Keratinocyte (primary cell): ENCODE data around the gene SOX18. TPM values are rescaled to one million over a fixed set of nuclear protein-coding genes. Genes with fewer than 3 reads are reported as not detected.

ENCODE experiments used
- DNase-seq: peaks from one replicate; pipeline ENCODE4 v3.0.0-alpha.2; 2011; ENCODE audit warnings: low read depth, missing footprints, low spot score
- FAIRE-seq: peaks from 2 replicates; lab custom pipeline; 2011; peaks lifted over from hg19 to GRCh38; lab: Jason Lieb, UNC
- H2AFZ ChIP-seq: 2 replicates; pipeline ENCODE4 v1.6.0; 2012; ENCODE audit warnings: low read length, control low read depth, inconsistent platforms; ENCODE audit not compliant: control insufficient read depth
- H3K27ac ChIP-seq: 2 replicates; pipeline ENCODE4 v1.5.1; 2011; ENCODE audit warnings: low read length; ENCODE audit not compliant: control insufficient read depth, insufficient read depth
- H3K27me3 ChIP-seq: 3 replicates; pipeline ENCODE4 v1.6.0; 2011; ENCODE audit warnings: low read length; ENCODE audit not compliant: control insufficient read depth, insufficient read depth; ENCODE audit errors: extremely low read depth
- H3K36me3 ChIP-seq, 2 experiments: 2 replicates in 1 of 2; 3 replicates in 1 of 2; pipeline ENCODE4 v1.5.1; 2011; ENCODE audit warnings: low read length in 2 of 2, mild to moderate bottlenecking in 1 of 2; ENCODE audit not compliant: control insufficient read depth in 2 of 2, insufficient read depth in 2 of 2; ENCODE audit errors: extremely low read depth in 1 of 2
- H3K4me1 ChIP-seq: 3 replicates; pipeline ENCODE4 v1.5.1; 2011; ENCODE audit warnings: low read length; ENCODE audit not compliant: control insufficient read depth, insufficient read depth; ENCODE audit errors: extremely low read depth
- H3K4me2 ChIP-seq: 3 replicates; pipeline ENCODE4 v1.6.0; 2011; ENCODE audit warnings: low read depth, low read length; ENCODE audit not compliant: control insufficient read depth, insufficient read depth; ENCODE audit errors: extremely low read depth
- H3K4me3 ChIP-seq, 3 experiments: fragments of 200-600 bp in 1 of 3; sonication (generic) in 1 of 3; 2 replicates in 2 of 3; 3 replicates in 1 of 3; pipeline ENCODE4 v1.5.1; 2011 to 2016; ENCODE audit warnings: low read length in 3 of 3, mild to moderate bottlenecking in 3 of 3, control low read depth in 2 of 3, inconsistent platforms in 1 of 3, low read depth in 1 of 3, mixed read lengths in 1 of 3, mixed run types in 1 of 3, moderate library complexity in 1 of 3; ENCODE audit not compliant: control insufficient read depth in 2 of 3, insufficient read depth in 2 of 3; ENCODE audit errors: extremely low read depth in 1 of 3
- H3K79me2 ChIP-seq: 2 replicates; pipeline ENCODE4 v1.6.0; 2012; ENCODE audit warnings: low read length; ENCODE audit not compliant: control insufficient read depth, insufficient read depth
- H3K9ac ChIP-seq: 3 replicates; pipeline ENCODE4 v1.6.0; 2011; ENCODE audit warnings: low read length; ENCODE audit not compliant: control insufficient read depth, insufficient read depth; ENCODE audit errors: extremely low read depth
- H3K9me1 ChIP-seq: 3 replicates; pipeline ENCODE4 v1.6.0; 2011; ENCODE audit warnings: low read length; ENCODE audit not compliant: control insufficient read depth, insufficient read depth; ENCODE audit errors: extremely low read depth
- H3K9me3 ChIP-seq: 2 replicates; pipeline ENCODE4 v1.5.1; 2012; ENCODE audit warnings: low read depth, low read length; ENCODE audit not compliant: control insufficient read depth
- H4K20me1 ChIP-seq: 3 replicates; pipeline ENCODE4 v1.6.0; 2011; ENCODE audit warnings: low read length; ENCODE audit not compliant: control insufficient read depth, insufficient read depth; ENCODE audit errors: extremely low read depth
- CTCF ChIP-seq, 3 experiments: IDR thresholded peaks in 1 of 3; conservative IDR thresholded peaks in 1 of 3; optimal IDR thresholded peaks in 1 of 3; 2 replicates in 2 of 3; 3 replicates in 1 of 3; pipeline versions ENCODE3 to v1.5.1; 2011; ENCODE audit warnings: low read length in 3 of 3, mild to moderate bottlenecking in 3 of 3, moderate library complexity in 2 of 3, control low read depth in 1 of 3, inconsistent platforms in 1 of 3; ENCODE audit not compliant: insufficient read depth in 2 of 3; ENCODE audit errors: extremely low read depth in 1 of 3
- EZH2 ChIP-seq: IDR thresholded peaks from one replicate; pipeline ENCODE4 v1.6.1; 2012; ENCODE audit warnings: inconsistent platforms, mild to moderate bottlenecking, low read length, moderate library complexity
- dilution Hi-C: fragments of 300-500 bp; cut with MboI; formaldehyde crosslinking; loops from one replicate; pipeline ENCODE4 v1.7.0; 2020; ENCODE audit warnings: low sequenced_read_pairs; ENCODE audit not compliant: extremely low pct_ligation_motif_present
- polyA plus RNA-seq, 5 experiments: library from polyadenylated mRNA; depleted of rRNA in 3 of 5; stranded (reverse) in 3 of 5; stranded (forward) in 1 of 5; unstranded in 1 of 5; fragments of >200 nt; gene quantifications; 1 replicate in 1 of 5; 2 replicates in 3 of 5; 3 replicates in 1 of 5; pipeline versions ENCODE4 v1.2.1 to v1.2.3, GENCODE V29; 2011 to 2012; ENCODE audit warnings: missing spikeins in 2 of 5, low read depth in 1 of 5, low replicate concordance in 1 of 5

The SOX18 gene
- polyA plus RNA-seq, 1 donor (not counting 4 experiments of a cell fraction or from before 2014, with no cell fraction given) = not detected

GRCh38 chr20:64029293-64030117 lies 19.9 kb downstream of the SOX18 start:
- Histone ChIP-seq H3K9me3 (no peaks in the 10 kb centered on the region), H3K4me3 (no peak overlapping the region), H2AFZ (no peak overlapping the region), H3K4me2 (no peak overlapping the region), H3K79me2 (no peaks in the 10 kb centered on the region), H3K36me3 (peaks cover 25 to 37% of the 10 kb centered on the region in 2 experiments), H3K4me1 (no peaks in the 10 kb centered on the region), H3K9ac (no peak overlapping the region), H3K9me1 (no peaks in the 10 kb centered on the region), H3K27me3 (no peaks in the 10 kb centered on the region), H3K27ac (no peak overlapping the region), H4K20me1 (no peaks in the 10 kb centered on the region)
- dilution Hi-C loops = no loop called here
- DNase-seq = no peak
- no peak for FAIRE-seq
- TF ChIP-seq CTCF (optimal IDR thresholded peaks at IDR 0.05 in 1 of 3, IDR thresholded peaks at IDR 0.05 in 1 of 3, conservative IDR thresholded peaks at IDR 0.05 in 1 of 3; ENCODE audit: extremely low read depth in 1 of 3, insufficient read depth in 2 of 3, low read length in 3 of 3) = no peak
- no peak for TF ChIP-seq EZH2

GRCh38 chr20:64027981-64028685 lies 21.3 kb downstream of the SOX18 start:
- H3K9ac ChIP-seq = no peak overlapping the region
- dilution Hi-C loops = no loop called here
- no peaks in the 10 kb centered on the region for H3K27me3 ChIP-seq
- H4K20me1 ChIP-seq = no peaks in the 10 kb centered on the region
- H3K9me1 ChIP-seq = no peaks in the 10 kb centered on the region
- no peak overlapping the region for H3K27ac ChIP-seq
- H3K9me3 ChIP-seq = no peaks in the 10 kb centered on the region
- TF ChIP-seq CTCF (optimal IDR thresholded peaks at IDR 0.05 in 1 of 3, IDR thresholded peaks at IDR 0.05 in 1 of 3, conservative IDR thresholded peaks at IDR 0.05 in 1 of 3; ENCODE audit: extremely low read depth in 1 of 3, insufficient read depth in 2 of 3, low read length in 3 of 3) = no peak
- no peak for TF ChIP-seq EZH2
- peaks cover 25 to 42% of the 10 kb centered on the region in 2 experiments for H3K36me3 ChIP-seq
- H3K79me2 ChIP-seq = no peaks in the 10 kb centered on the region
- H3K4me1 ChIP-seq = no peaks in the 10 kb centered on the region
- H3K4me2 ChIP-seq = no peak overlapping the region
- no peak for DNase-seq
- no peak overlapping the region for H3K4me3 ChIP-seq
- no peak for FAIRE-seq
- no peak overlapping the region for H2AFZ ChIP-seq
